ENCODE measurements around the gene HMG20A.

- TF ChIP-seq CTCF (IDR thresholded peaks at IDR 0.05 in 8 of 11, conservative IDR thresholded peaks at IDR 0.05 in 3 of 11) (no peak), POLR2A (IDR thresholded peaks at IDR 0.05) (no peak), POLR2AphosphoS5 (IDR thresholded peaks at IDR 0.05) (no peak)
Measured at GRCh38 chr15:77525400-77525811, 104.7 kb downstream of the HMG20A start.
